GM19455 (cell line): ENCODE measurements around the gene CLEC1A.
"Not testable (repeated sequence)": the region's sequence is repeated elsewhere in the genome, so short reads cannot be mapped to it uniquely, and the experiment has no call there.

ENCODE experiments used
- ATAC-seq: cut with Tn5 transposase; IDR thresholded peaks from one replicate; pipeline ENCODE4 v1.9.1; 2021; ENCODE audit not compliant: unreplicated experiment

The CLEC1A gene

DNA sequence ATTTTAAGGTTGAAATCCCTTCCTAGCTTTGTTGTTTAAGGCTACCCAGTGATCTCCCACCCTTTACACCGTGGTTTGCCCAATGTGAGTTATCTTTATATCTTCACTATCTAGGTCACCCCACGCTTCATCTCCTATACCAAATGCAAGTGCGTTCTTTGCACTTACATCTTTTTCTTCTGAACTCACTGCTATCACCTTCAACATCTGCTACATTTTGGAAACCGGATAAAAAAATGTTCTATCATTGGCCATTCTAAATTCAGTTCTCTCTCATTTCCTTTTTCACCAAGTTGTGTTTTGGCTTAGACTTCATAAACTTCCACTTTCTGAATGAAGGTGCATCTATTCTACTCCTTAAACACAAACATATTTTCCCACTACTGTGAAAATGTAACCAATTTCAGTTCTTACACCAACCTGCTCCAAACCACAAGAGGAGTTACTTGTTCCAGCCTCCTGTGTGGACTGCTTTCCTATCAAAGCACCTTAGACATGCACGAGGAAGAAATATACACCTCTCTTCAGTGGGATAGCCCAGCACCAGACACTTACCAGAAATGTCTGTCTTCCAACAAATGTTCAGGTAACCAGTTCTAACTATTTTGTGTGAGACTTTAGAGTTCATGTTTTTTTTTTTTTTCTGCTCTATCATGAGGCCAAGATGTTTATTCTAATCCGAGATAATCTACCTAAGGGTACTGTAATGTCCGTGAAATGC, 46.4 kb downstream of the CLEC1A start:
- no peak for ATAC-seq

DNA sequence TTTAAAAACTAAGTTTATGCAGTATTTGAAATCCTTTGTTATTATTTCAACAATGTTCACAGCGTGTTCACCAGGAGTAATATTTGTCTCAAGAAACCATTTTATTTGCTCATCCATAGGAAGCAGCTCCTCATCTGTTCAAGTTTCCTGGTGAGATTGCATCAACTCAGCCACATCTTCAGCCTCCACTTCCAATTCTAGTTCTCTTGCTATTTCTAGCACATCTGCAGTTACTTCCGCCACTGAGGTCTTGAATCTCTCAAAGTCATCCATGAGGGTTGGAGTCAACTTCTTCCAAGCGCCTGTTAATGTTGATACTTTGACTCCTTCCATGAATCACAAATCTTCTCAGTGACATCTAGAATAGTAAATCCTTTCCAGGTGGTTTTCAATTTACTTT, 50.3 kb downstream of the CLEC1A start:
- ATAC-seq = no peak

DNA sequence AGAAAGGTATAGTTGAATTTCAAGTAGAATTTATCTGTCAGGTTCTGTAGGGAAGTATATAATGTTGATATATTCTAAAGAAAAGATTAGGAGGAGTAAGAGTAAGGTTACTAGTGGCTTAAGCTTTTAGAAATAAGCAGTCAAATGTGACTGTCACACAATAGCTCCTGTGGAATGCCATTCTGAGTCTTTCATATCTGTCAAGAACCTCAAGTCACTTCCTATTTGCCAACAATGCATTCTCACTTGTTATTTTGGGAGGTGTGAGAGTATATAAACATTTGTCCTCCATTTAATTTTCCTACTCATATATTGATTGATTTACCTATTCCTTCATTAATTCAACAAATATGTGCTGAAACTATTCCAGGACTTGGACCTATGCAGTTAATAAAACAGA, 56.6 kb downstream of the CLEC1A start:
- no peak for ATAC-seq

DNA sequence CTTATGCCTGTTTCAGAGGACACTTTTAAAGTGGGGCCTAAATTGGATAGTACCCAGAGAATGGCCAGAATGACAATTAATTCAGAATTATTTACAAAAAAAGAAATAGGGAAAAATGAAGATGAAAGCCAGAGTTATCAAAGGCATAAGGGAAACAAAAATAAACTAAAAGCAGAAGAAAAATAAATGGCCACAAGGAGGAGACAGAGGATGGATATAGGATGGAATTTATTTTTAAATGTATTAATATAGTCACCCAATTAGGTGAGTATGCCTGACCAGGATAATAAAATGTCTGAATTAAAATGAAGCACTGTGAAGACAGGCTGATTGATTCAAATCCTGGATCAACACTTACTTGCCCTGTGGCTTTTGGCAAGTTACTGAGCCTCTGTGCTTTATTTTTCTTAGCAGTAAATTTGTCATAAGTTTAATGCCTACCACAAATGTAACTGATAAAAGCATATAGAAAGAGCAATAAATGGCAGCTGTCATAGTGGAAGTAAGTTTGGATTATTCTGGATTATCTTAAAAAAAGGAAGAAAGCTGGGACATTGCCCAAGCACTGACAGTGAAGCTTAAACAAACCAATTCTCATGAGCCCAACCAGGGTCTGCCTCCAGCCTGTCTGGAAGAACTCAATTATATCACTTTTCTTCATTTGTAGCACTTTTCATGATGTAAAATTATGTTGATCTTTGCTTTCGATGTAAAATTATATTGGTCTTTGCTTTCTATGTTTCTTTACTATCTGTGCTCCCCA, 64.8 kb downstream of the CLEC1A start:
- no peak for ATAC-seq

DNA sequence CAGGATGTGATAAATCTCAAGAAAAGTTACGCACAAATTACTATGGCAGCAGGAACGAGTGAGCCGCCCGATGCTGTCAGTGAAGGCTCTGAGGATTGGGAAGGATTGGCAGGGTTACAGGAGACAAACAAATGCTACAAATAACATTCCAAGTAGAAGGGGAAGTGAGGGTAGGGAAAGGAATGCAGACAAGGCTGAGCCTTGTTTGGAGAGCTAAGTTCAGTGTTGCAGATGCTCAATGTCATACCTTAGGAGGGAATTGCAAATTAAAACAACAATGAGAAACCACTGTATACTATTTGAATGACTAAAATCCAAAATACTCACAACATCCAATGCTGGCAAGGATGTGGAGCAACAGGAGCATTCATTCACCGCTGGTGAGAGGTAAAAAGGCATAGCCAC, 67.0 kb downstream of the CLEC1A start:
- ATAC-seq = no peak

DNA sequence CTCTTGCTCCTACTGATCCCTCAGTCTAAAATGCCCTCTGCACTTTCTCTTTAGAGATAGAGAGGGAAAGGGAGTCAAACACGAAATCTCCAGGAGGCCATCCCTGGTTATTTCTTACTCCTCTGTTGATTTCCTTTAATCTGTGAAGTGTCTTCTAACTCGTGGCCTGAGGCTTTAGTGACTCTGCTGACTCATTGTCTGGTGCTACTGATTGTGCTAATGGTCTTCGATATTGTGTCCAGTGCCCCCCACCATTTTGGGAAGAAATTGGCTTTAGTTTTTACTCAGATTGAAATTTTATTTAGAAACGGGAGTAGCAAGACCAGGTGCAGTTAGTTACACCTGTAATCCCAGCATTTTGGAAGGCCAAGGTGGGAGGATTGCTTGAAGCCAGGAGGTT, 67.5 kb downstream of the CLEC1A start:
- ATAC-seq = no peak

DNA sequence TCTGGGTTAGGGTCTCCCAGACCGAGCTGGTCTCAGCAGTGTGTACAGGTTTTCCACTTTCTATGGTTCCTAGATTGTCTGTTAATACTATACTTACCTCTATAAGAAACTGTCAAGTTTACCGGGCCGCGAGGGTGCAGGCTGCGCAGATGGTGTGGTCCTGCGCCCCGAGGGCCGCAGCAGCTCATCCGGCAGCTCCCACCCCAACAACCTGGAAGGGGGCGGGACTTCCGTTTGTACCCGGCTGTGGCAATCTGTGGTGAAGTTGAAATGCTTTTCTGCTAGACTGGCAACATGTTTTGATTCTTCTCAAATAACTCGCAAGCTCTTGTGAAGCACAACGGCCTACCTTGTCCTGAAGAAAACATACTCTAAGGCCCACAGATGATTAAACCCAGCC, 68.3 kb downstream of the CLEC1A start, which contains the start of gene CLEC9A:
Gene CLEC9A, plus strand, starts transcription at position 237 of the 400 bp plus-strand sequence. CDS start 22,006 bp downstream, outside the sequence.
- ATAC-seq = no peak

DNA sequence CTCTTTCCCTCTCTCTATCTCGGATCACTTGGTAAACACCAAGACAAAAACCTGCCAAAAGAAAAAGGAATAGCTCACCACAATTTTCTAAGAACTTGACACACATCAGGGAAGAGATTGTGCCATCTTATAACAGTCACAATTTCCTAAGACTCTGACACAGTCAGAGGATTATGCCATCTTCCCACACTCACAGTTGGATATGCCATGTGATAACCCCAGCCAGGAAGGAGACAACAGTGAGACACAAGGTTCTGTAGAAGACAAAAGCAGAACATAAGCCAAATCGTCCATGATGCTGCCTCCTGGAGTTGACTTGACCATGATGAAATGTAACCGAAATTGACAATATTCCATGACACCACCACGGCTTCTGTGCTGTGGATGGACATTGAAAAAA, 71.1 kb downstream of the CLEC1A start:
- no peak for ATAC-seq

DNA sequence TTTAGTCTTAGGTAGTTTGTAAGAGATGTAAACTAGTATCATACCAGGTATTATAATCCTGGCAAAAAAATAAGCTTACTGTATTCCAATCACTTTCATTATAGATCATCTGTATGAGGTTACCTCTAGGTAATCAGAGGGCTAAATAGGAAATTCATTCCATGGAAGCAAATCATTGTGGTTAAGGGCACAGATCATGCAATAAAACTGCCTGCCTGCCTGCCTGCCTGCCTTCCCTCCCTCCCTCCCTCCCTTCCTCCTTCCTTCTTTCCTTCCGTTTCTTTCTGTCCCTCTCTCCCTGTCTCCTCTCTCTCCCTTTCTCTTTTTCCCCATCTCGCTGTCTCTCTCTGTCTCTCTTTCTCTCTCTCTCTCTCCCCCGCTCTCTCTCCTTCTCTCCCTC, 71.5 kb downstream of the CLEC1A start:
- no peak for ATAC-seq

DNA sequence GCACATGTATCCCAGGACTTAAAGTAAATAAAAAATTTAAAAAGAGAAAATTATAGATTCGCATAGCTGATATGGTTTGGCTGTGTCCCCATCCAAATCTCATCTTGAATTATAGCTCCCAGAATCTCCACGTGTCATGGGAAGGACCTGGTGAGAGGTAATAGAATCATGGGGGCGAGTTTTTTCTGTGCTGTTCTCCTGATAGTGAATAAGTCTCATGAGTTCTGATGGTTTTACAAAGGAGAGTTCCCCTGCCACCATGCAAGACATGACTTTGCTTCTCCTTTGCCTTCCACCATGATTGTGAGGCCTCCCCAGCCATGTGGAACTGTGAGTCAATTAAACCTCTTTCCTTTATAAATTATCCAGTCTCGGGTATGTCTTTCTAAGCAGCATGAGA, 72.1 kb downstream of the CLEC1A start:
- ATAC-seq = not testable (repeated sequence)

DNA sequence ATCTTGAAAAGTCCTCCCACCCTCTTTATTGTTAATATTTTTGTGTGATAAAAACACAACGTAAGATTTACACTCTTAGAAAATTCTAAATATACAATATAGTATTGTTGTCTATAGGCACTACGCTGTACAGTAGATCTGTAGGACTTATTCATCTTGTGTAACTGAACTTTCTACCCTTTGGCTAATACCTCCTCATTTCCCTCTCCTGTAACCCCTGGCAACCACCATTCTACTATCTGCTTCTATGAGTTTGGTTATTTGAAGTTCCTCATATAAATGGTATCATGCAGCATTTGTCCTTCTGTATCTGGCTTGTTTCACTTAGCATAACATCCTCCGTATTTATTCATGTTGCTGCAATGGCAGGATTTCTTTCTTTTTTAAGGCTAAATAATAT, 73.5 kb downstream of the CLEC1A start:
- ATAC-seq = no peak

DNA sequence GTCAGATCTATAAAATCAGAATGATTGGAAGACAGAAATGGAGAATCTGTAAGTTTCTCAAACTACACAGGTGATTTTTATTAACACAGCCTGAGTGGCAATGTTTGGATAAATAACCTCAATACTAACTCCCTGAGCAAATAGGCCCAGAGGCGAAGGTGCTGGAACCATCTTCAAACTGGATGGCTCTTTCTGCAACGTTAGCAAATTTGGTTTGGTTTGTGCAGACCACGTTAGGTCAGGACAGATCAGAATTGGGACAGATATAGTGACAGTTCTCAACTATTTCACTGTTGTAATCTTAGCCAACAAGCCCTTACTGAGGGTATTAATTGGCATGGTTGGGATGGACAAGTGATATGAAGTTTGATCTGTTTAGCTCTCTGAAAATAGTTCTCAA, 77.4 kb downstream of the CLEC1A start:
- no peak for ATAC-seq
